Fibroblast of villous mesenchyme (primary cell): ENCODE results near the gene BTG4. TPM values are rescaled to one million over a fixed set of nuclear protein-coding genes. Genes with fewer than 3 reads are reported as not detected.

Experiments used
- DNase-seq: peaks from one replicate; pipeline ENCODE4 v3.0.0-alpha.2; 2010; ENCODE audit warnings: low read depth
- H3K4me3 ChIP-seq: 2 replicates; pipeline ENCODE4 v1.5.1; 2011; ENCODE audit warnings: low read depth, mild to moderate bottlenecking, low read length
- CTCF ChIP-seq: IDR thresholded peaks from 2 replicates; pipeline ENCODE4 v1.5.1; 2012; ENCODE audit warnings: low read depth, mild to moderate bottlenecking, low read length; ENCODE audit not compliant: insufficient read depth
- total RNA-seq: library from RNA; depleted of rRNA; stranded (reverse); fragments of >200 nt; gene quantifications from 2 replicates; pipeline ENCODE4 v1.2.3, GENCODE V29; 2012

The BTG4 gene
- total RNA-seq, 1 donor: not detected

GRCh38 chr11:111537336-111537860 lies 25.2 kb upstream of the BTG4 start:
- no peak for DNase-seq
- H3K4me3 ChIP-seq: no peak overlapping the region
- no peak for TF ChIP-seq CTCF

GRCh38 chr11:111535281-111535680 lies 23.1 kb upstream of the BTG4 start:
- H3K4me3 ChIP-seq: no peak overlapping the region
- DNase-seq: no peak
- no peak for TF ChIP-seq CTCF

- no peak for DNase-seq
- no peak for TF ChIP-seq CTCF
- no peak overlapping the region for H3K4me3 ChIP-seq
Observed at GRCh38 chr11:111532365-111532709, 20.2 kb upstream of the BTG4 start.

GRCh38 chr11:111531687-111532364 lies 19.6 kb upstream of the BTG4 start:
- no peak overlapping the region for H3K4me3 ChIP-seq
- peak; percentile 81 for DNase-seq
- no peak for TF ChIP-seq CTCF

GRCh38 chr11:111531136-111531535 lies 18.9 kb upstream of the BTG4 start:
- H3K4me3 ChIP-seq: no peak overlapping the region
- DNase-seq: no peak
- TF ChIP-seq CTCF: no peak

GRCh38 chr11:111530091-111530490 lies 17.9 kb upstream of the BTG4 start:
- no peak for TF ChIP-seq CTCF
- H3K4me3 ChIP-seq: no peak overlapping the region
- peak; percentile 56 for DNase-seq

GRCh38 chr11:111528557-111528956 lies 16.4 kb upstream of the BTG4 start:
- DNase-seq: no peak
- TF ChIP-seq CTCF: no peak
- no peak overlapping the region for H3K4me3 ChIP-seq
